Fibroblast of skin of scalp (primary cell): Measurements from ENCODE around the gene OLAH. TPM values are rescaled to one million over a fixed set of nuclear protein-coding genes. Genes with fewer than 3 reads are reported as not detected.
"Not testable (repeated sequence)": the region's sequence is repeated elsewhere in the genome, so short reads cannot be mapped to it uniquely, and the experiment has no call there.

ENCODE experiments used
- DNase-seq: peaks from one replicate; pipeline ENCODE4 v3.0.0-alpha.2; 2013
- polyA plus RNA-seq, 2 experiments: library from polyadenylated mRNA; unstranded; fragments of 120-200 nt; gene quantifications; one replicate each; pipeline ENCODE4 v1.2.1, GENCODE V29; 2013; ENCODE audit not compliant: insufficient read length in 2 of 2

Gene OLAH
- polyA plus RNA-seq (2013, experiment 1 of 2; ENCODE audit: insufficient read length), result 0.43 TPM
- 0.23 TPM for polyA plus RNA-seq (2013, experiment 2 of 2; ENCODE audit: insufficient read length)

DNA sequence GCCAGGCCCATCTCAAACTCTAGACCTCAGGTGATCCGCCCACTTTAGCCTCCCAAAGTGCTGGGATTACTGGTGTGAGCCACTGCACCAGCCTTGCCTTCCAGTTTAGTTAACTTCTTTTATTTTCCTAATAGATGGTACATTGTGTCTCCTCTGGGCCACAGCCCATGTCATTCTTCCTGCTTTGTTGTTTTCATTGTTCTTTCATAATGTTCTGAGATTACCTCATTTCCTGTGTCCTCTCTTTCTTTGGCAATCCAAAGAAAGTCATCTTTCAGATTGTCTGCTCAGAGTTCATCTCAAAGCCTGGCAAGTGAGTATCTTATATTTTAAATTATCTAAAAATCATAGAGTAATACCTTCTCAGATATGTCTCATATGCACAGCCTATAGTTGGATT, at the start of gene OLAH:
Gene OLAH, plus strand, starts transcription at position 270 of the 400 bp plus-strand sequence. CDS start 3,346 bp downstream, outside the sequence.
- DNase-seq, result no peak

- DNase-seq, result no peak
These were observed 47.7 kb upstream of the OLAH start for GRCh38 chr10:14995964-14996565.

- not testable (repeated sequence) for DNase-seq
These were observed 30.2 kb upstream of the OLAH start for GRCh38 chr10:15013530-15013929.

- DNase-seq, result no peak
These were observed 28.3 kb upstream of the OLAH start for GRCh38 chr10:15015451-15015850.

DNA sequence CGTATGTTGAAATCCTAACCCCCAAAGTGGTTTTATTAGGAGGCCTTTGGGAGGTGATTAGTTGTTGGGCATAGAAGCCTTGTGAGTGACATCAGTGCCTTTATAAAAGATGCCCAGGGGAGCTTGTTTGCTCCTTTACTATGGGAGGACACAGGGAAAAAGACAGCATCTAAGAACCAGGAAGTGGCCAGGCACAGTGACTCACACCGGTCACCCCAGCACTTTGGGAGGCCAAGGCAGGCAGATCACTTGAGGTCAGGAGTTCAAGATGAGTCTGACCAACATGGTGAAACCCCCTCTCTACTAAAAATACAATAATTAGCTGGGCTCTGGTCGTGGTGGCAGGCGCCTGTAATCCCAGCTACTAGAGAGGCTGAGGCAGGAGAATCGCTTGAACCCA, 22.8 kb upstream of the OLAH start:
- DNase-seq, result not testable (repeated sequence)

DNA sequence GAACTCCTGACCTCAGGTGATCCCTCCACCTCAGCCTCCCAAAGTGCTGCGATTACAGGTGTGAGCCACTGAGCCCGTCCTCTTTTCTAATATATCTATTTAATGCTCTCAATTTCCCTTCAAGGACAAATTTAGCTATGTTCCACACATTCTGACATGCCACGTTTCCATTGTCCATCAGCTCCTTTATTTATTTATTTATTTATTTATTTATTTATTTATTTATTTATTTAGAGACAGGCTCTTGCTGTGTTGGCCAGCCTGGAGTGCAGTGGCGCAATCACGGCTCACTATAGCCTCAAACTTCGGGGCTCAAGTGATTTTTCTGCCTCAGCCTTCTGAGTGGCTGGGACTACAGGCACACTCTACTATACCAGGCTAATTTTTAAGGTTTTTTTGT, 20.7 kb upstream of the OLAH start:
- not testable (repeated sequence) for DNase-seq

DNA sequence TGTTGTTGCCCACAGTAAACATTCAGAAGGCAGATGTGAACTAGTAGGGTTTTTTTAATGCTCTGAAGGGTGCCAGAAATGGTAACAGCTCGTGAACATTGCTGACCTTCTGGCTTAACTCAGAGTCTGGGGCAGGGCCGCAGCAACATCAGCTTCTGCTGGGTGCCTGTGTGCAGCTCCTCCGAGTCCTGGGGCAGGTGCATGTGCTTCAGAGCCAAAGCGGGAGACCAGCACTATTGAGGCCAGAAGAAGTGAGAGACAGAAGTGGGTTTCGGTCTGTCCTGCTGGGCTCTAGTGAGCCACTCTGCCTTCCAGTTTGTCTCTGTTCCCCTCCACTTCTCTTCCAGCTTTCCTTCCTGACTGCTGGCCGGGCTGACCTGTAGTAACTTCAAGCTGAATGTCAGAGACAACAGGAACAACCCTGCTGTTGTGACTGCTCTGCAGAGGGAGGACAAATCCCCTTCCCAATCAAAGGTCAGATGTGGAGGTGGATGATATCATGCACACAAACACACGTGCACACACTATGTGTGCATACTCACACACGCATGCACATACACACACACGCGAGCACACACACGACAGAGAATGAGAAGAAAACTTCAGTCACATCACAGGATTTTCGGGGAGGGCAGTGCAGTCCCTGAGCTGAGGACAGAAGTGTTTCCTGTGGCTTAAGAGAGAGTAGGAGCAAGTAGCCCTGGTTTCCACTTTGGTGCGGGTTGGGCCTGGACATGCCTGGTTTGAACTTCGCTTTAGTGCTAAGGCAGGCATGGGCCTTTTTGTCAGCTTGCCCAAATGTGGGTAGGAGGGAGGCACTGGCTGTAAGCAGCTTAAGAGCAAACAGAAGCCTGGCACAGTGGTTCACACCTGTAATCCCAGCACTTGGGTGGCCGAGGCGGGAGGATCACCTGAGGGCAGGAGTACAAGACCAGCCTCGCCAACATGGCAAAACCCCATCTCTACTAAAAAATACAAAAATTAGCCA, 19.4 kb upstream of the OLAH start:
- DNase-seq, result not testable (repeated sequence)

GRCh38 chr10:15025040-15025439, 18.7 kb upstream of the OLAH start:
- DNase-seq, result not testable (repeated sequence)

GRCh38 chr10:15027741-15028140, 16.0 kb upstream of the OLAH start:
- DNase-seq, result no peak

DNA sequence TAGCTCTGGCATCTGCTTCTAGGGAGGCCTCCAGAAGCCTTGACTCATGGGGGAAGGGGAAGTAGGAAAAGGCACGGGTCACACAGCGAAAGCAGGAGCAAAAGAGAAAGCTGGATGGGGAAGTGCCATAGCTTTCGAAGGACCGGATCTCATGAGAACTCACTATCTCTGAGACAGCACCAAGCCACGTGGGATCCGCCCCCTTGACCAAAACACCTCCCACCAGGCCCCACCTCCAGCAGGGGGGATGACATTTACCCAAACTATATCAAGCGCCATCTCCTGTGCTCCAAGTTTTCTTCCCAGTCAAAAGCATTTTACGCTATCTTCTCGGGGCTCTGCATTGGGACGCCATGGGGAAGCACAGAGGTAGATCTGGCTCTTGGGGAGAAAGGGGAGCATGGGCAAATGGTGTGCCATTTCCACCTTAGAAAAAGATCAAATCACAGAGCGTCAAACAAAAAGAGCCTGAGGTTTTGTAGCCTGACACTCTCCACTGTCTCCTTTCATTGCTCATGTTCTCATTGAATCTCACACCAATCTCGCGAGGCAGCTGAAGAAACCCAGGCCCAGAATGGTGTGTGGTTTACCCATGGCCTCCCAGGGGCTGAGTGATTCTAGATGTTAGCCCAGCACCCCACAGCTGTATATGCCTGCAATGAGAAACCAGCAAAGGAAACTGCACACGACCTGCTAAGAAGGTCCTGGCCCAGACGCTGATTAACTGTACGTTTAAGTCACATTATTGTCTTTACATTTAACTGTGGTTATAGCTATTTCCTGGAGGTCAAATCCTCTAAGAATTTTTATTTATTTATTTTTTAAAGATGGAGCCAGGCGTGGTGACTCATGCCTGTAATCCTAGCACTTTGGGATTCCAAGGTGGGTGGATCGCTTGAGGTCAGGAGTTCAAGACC, 8.1 kb upstream of the OLAH start:
- peak; percentile 65 for DNase-seq

DNA sequence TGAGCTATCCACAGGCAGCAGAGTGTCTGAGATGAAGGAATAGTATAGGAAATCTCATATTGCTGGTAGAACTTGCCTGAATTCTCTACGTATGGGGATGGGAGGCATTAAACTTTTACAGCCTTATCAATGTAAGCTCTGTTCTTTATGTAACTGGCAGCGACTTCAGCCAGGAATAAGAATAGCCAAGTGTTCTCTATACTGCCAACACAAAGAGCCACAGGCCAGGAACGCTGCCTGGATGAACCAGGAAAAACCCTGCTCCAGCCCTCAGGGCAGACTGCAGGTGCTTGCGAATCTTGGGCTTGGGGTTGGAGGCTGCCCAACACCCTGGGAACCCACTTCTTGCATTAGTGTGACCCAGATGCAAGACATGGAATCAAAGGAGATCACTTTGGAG, 6.1 kb upstream of the OLAH start:
- DNase-seq, result no peak

- DNase-seq, result no peak
These were observed 5.3 kb upstream of the OLAH start for GRCh38 chr10:15038416-15038815.

- no peak for DNase-seq
These were observed 1.6 kb downstream of the OLAH start for GRCh38 chr10:15045380-15045779.

DNA sequence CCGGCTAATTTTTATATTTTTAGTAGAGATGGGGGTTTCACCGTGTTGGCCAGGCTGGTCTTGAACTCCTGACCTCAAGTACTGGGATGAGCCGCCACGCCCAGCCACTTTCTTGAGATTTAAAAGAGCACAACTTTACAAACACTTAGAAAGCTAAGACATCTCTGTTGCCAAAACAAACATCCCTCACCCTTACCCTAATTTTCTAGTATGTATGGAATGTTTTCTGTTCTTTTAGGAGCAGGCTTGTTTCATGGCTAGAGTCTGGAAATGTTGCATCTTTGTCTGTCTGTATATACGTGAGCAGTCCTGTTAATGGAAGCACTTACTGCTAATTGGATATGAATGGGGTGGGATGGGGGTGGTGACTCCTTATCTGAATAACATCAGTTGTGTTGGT, 2.9 kb downstream of the OLAH start:
- DNase-seq, result peak; percentile 81

GRCh38 chr10:15049533-15049932, 5.8 kb downstream of the OLAH start:
- DNase-seq, result no peak

- DNase-seq, result no peak
These were observed 8.4 kb downstream of the OLAH start for GRCh38 chr10:15052121-15052520.

DNA sequence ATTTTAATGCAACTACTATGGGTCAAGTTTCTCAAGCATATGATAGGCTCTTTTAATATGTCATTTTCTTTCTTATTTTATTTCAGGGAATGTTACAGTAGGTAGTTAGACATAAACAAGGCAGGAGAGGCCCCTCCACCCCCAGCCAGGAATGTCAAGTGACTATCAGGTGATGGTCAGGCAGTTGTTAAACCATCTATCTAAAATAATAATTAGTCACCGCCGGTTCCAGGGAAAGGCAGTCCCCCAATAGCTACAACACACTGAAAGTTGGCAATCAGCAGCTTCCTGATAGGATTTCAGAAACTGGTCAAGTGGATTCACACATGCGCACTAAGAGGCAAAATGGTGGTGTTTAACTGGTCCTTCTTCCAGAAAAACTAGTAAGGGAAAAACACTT, 9.3 kb downstream of the OLAH start:
- DNase-seq, result no peak

GRCh38 chr10:15058689-15059088, 14.9 kb downstream of the OLAH start:
- DNase-seq, result no peak

- DNase-seq, result no peak
These were observed 16.2 kb downstream of the OLAH start for GRCh38 chr10:15059914-15060313.

GRCh38 chr10:15060638-15061037, 16.9 kb downstream of the OLAH start:
- DNase-seq, result no peak

GRCh38 chr10:15067154-15067553, 23.4 kb downstream of the OLAH start:
- DNase-seq, result no peak

- no peak for DNase-seq
These were observed 25.1 kb downstream of the OLAH start for GRCh38 chr10:15068802-15069201.

DNA sequence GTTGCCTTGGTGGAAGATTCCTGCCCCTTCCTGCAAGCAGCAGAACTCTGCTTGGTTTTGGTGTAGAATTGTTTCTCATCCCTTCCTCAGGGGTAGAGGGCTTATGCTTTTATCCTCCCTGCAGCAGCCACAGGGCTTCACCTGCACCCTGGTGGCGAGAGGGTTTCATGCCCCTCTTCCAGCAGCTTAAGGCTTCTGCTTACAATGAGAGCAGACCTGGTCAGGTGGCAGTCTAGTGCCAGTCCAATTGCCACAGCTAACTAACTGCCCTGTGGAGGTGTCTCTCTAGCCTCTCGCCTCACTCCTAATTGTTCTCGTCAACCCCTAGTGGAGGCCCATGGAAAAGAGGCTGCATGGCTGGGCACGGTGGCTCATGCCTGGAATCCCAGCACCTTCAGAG, 25.5 kb downstream of the OLAH start:
- DNase-seq, result no peak
